Embryonic facial prominence (tissue), 1 donor: ENCODE data around the gene DHX30.
"Not testable (repeated sequence)": the region's sequence is repeated elsewhere in the genome, so short reads cannot be mapped to it uniquely, and the experiment has no call there.

ENCODE experiments used
- DNase-seq: peaks from one replicate; pipeline ENCODE4 v3.0.0-alpha.2; 2016; ENCODE audit errors: extremely low spot score

The DHX30 gene

GRCh38 chr3:47803480-47804025, 615 bp downstream of the DHX30 start:
- no peak for DNase-seq

GRCh38 chr3:47804577-47804976, 1.6 kb downstream of the DHX30 start:
- DNase-seq, result no peak

- no peak for DNase-seq
Measured at GRCh38 chr3:47813551-47814177, 10.7 kb downstream of the DHX30 start.

GRCh38 chr3:47817609-47818008, 14.7 kb downstream of the DHX30 start:
- DNase-seq, result no peak

GRCh38 chr3:47824541-47825473, 21.9 kb downstream of the DHX30 start:
- peak; percentile 22 for DNase-seq

GRCh38 chr3:47825590-47825989, 22.7 kb downstream of the DHX30 start:
- no peak for DNase-seq

- DNase-seq, result not testable (repeated sequence)
Measured at GRCh38 chr3:47829482-47829881, 26.5 kb downstream of the DHX30 start.

- DNase-seq, result no peak
Measured at GRCh38 chr3:47836986-47837385, 34.0 kb downstream of the DHX30 start.

GRCh38 chr3:47838503-47838902, 35.6 kb downstream of the DHX30 start:
- DNase-seq, result no peak

- no peak for DNase-seq
Measured at GRCh38 chr3:47841786-47842349, 38.9 kb downstream of the DHX30 start.

GRCh38 chr3:47846186-47846879, 43.4 kb downstream of the DHX30 start:
- no peak for DNase-seq

- DNase-seq, result no peak
Measured at GRCh38 chr3:47846880-47847248, 43.9 kb downstream of the DHX30 start.

- no peak for DNase-seq
Measured at GRCh38 chr3:47847260-47847659, 44.3 kb downstream of the DHX30 start.

GRCh38 chr3:47847801-47848518, 45.0 kb downstream of the DHX30 start:
- no peak for DNase-seq

- no peak for DNase-seq
Measured at GRCh38 chr3:47848599-47849117, 45.7 kb downstream of the DHX30 start.

GRCh38 chr3:47849186-47849698, 46.3 kb downstream of the DHX30 start:
- no peak for DNase-seq

- DNase-seq, result no peak
Measured at GRCh38 chr3:47849699-47850563, 47.0 kb downstream of the DHX30 start.

GRCh38 chr3:47850564-47851410, 47.8 kb downstream of the DHX30 start:
- DNase-seq, result no peak
